ENCODE results near the gene DPYSL5.

DNA sequence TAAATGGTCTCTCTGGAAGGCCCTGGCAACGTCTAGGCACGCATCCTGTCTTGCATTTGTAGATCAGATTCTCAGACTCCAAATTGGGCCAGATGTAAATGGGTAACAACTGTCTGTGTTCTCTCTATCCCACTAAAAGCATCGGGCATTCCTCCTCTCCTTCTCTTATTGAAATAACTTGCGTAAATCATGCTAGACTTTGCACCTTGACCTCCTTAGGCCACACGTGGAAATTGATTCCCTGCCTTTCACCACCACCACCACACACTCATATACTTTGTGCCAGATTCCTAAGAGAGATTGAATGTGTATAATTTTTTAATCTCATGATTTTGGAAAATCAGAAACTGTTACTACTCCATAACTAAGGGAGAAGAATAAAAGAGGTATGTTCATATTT is 143.8 kb downstream of the DPYSL5 start:
- no peak for TF ChIP-seq ZFX (CRISPR knock-in tag; IDR thresholded peaks at IDR 0.05; ENCODE audit: low read depth)
- no peak for TF ChIP-seq JUNB (CRISPR knock-in tag; IDR thresholded peaks at IDR 0.05; ENCODE audit: borderline replicate concordance)
- TF ChIP-seq ZNF10 (CRISPR knock-in tag; IDR thresholded peaks at IDR 0.05; ENCODE audit: borderline replicate concordance, low read depth): no peak
- TF ChIP-seq, protein P1, sequence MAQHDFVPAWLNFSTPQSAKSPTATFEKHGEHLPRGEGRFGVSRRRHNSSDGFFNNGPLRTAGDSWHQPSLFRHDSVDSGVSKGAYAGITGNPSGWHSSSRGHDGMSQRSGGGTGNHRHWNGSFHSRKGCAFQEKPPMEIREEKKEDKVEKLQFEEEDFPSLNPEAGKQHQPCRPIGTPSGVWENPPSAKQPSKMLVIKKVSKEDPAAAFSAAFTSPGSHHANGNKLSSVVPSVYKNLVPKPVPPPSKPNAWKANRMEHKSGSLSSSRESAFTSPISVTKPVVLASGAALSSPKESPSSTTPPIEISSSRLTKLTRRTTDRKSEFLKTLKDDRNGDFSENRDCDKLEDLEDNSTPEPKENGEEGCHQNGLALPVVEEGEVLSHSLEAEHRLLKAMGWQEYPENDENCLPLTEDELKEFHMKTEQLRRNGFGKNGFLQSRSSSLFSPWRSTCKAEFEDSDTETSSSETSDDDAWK (CRISPR knock-in tag; IDR thresholded peaks at IDR 0.05): no peak
- no peak for TF ChIP-seq HCFC1 (IDR thresholded peaks at IDR 0.05; ENCODE audit: low read depth, low read length)

Measured in HepG2 (cell line).